HL-60 (cell line): Measurements from ENCODE around the gene SP140.

Source experiments
- CTCF ChIP-seq: IDR thresholded peaks from one replicate; pipeline ENCODE4 v1.5.1; 2011; ENCODE audit warnings: low read length, control low read depth, inconsistent platforms; ENCODE audit not compliant: insufficient read depth
- POLR2AphosphoS5 ChIP-seq: IDR thresholded peaks from 2 replicates; pipeline ENCODE4 v1.6.1; 2012; ENCODE audit warnings: low read depth

GRCh38 chr2:230246206-230246605, 20.7 kb downstream of the SP140 start:
- TF ChIP-seq CTCF (no peak), POLR2AphosphoS5 (no peak)
